Body of pancreas (tissue), 4 donors: Measurements from ENCODE around the gene GPER1. TPM values are rescaled to one million over a fixed set of nuclear protein-coding genes. Genes with fewer than 3 reads are reported as not detected.

Experiments used
- ATAC-seq: fragments of 150-250 bp; one replicate; pipeline ENCODE4 v1.9.1; 2016
- DNase-seq, 4 donors: peaks; one replicate each; pipeline ENCODE4 v3.0.0-alpha.2; 2019
- H3K27ac ChIP-seq, 4 donors: fragments of 200-600 bp; sonication (generic); 1 replicate in 3 of 4; 2 replicates in 1 of 4; pipeline versions ENCODE4 v1.5.1 to v1.6.1; 2016 to 2019; ENCODE audit warnings: mild to moderate bottlenecking in 1 of 4, mixed read lengths in 1 of 4, moderate library complexity in 1 of 4
- H3K27me3 ChIP-seq, 2 donors: fragments of 200-600 bp; sonication (generic); one replicate each; pipeline ENCODE4 v1.6.0; 2016; ENCODE audit warnings: mild to moderate bottlenecking in 1 of 2
- H3K36me3 ChIP-seq, 2 donors: fragments of 200-600 bp; sonication (generic); replicated peaks in 1 of 2; 2 replicates each; pipeline ENCODE4 v1.5.1; 2016; ENCODE audit warnings: low read depth in 2 of 2; ENCODE audit not compliant: insufficient read depth in 1 of 2
- H3K4me1 ChIP-seq: fragments of 200-600 bp; sonication (generic); one replicate; pipeline ENCODE4 v1.6.0; 2016
- H3K4me3 ChIP-seq, 2 donors: fragments of 200-600 bp; sonication (generic); 1 replicate in 1 of 2; 2 replicates in 1 of 2; pipeline ENCODE4 v1.5.1; 2016 to 2019
- H3K9me3 ChIP-seq, 3 donors: fragments of 200-600 bp; sonication (generic); 1 replicate in 2 of 3; 2 replicates in 1 of 3; pipeline ENCODE4 v1.5.1; 2016
- POLR2A ChIP-seq, 3 donors: fragments of 450-650 bp; IDR thresholded peaks; one replicate each; pipeline ENCODE4 v1.6.1; 2016; ENCODE audit warnings: antibody characterized with exemption in 3 of 3, mild to moderate bottlenecking in 2 of 3
- WGBS, 2 donors: methylation state at CpG; one replicate each; pipeline ENCODE4 v1.1.5; 2017; 5-methylcytosine and 5-hydroxymethylcytosine counted together
- intact Hi-C: fragments of 100-400 bp; cut with DNase I; formaldehyde crosslinking; loops from one replicate; pipeline ENCODE4 v1.15.1; 2023
- total RNA-seq, 2 donors: library from RNA; depleted of rRNA; stranded (reverse); fragments of >200 nt; gene quantifications; one replicate each; pipeline ENCODE4 v1.1.0, GENCODE V29; 2016
- TF ChIP-seq, protein P1 (sequence below), 7 experiments: fragments of 450-650 bp in 4 of 7; fragments of 200-600 bp in 3 of 7; sonication (generic) in 3 of 7; IDR thresholded peaks; one replicate each; pipeline ENCODE4 v1.5.1; 2016 to 2019; ENCODE audit warnings: antibody characterized with exemption in 7 of 7

Gene GPER1
- total RNA-seq, 2 donors from 2014 or later, result 1.0 TPM; not detected in 1

DNA sequence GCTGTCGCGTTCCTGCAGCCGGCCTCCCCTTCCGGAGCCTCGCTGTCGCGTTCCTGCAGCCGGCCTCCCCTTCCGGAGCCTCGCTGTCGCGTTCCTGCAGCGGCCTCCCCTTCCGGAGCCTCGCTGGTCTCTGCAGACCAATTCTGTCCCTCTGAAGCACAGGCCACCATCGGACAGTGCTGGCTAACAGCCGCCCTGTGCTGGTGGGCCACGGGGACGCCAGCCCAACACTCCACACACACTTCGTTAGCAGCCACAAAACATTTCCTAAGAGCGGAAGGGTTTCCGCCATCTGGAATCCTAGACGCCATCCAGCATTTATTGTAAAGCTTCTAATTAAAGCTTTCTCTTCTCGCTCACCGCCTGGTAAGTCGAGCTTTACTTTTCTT lies 11.2 kb downstream of the GPER1 start:
- ATAC-seq, result no peak
- Histone ChIP-seq H3K27me3 (no peaks in the 10 kb centered on the region), H3K27ac (no peak overlapping the region), H3K9me3 (no peaks in the 10 kb centered on the region), H3K4me1 (peaks cover 32% of the 10 kb centered on the region), H3K4me3 (no peak overlapping the region), H3K36me3 (no peaks in the 10 kb centered on the region)
- WGBS, 2 donors, result 97% methylated on average over 22 to 26 of the region's 26 CpGs
- TF ChIP-seq POLR2A (IDR thresholded peaks at IDR 0.05), result no peak
- TF ChIP-seq, protein P1, sequence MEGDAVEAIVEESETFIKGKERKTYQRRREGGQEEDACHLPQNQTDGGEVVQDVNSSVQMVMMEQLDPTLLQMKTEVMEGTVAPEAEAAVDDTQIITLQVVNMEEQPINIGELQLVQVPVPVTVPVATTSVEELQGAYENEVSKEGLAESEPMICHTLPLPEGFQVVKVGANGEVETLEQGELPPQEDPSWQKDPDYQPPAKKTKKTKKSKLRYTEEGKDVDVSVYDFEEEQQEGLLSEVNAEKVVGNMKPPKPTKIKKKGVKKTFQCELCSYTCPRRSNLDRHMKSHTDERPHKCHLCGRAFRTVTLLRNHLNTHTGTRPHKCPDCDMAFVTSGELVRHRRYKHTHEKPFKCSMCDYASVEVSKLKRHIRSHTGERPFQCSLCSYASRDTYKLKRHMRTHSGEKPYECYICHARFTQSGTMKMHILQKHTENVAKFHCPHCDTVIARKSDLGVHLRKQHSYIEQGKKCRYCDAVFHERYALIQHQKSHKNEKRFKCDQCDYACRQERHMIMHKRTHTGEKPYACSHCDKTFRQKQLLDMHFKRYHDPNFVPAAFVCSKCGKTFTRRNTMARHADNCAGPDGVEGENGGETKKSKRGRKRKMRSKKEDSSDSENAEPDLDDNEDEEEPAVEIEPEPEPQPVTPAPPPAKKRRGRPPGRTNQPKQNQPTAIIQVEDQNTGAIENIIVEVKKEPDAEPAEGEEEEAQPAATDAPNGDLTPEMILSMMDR (IDR thresholded peaks at IDR 0.05), result no peak
- intact Hi-C loops, result no loop called here
- no peak for DNase-seq

DNA sequence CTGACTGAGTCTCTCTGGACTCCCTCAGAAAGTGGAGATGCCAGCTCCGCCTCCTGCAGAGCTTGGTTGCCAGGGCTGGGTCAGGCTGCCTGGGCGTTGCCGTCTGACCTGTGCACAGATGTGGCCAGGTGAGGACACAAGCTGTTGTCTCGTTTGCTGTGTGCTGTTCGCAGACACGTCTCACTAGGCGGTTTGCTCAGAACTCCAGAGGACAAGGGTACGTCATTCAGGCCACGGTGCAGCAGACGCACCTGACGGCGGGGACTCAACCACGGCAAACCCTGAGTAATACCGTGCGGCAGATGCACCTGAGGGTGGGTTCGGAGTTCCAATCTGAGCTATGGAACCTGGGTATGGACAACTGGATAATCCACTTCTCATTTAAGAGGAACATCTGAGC lies 11.7 kb downstream of the GPER1 start:
- no peaks in the 10 kb centered on the region for H3K27me3 ChIP-seq
- H3K36me3 ChIP-seq, result no peaks in the 10 kb centered on the region
- intact Hi-C loops, result no loop called here
- no peaks in the 10 kb centered on the region for H3K9me3 ChIP-seq
- H3K4me1 ChIP-seq, result peaks cover 32% of the 10 kb centered on the region
- ATAC-seq (no peak), DNase-seq (no peak)
- H3K4me3 ChIP-seq, result no peak overlapping the region
- no peak for TF ChIP-seq POLR2A (IDR thresholded peaks at IDR 0.05)
- TF ChIP-seq, protein P1 (IDR thresholded peaks at IDR 0.05), result no peak
- no peak overlapping the region for H3K27ac ChIP-seq
- WGBS, 2 donors, result 94 to 95% methylated on average over 16 of the region's 16 CpGs

DNA sequence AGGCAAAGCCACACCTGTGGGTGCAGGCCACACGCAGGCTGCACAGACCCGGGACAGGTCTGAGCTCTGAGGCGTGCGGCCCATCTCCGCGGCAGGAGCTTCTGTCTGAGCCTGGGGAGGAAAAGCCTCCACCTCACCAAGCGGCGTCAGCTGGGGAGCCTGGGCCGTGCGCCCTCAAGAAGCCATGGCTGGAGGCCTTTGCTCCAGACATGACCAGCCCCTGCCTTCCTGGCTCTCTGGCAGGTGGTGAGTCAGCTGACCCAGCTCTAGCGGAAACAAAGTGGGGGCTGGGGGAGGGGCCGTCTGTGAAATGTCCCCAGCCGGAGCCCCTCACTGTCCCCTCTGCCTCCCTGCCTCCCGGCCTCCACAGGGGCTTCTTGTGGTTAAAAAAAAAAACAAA lies 12.5 kb downstream of the GPER1 start:
- TF ChIP-seq, protein P1 (IDR thresholded peaks at IDR 0.05), result no peak
- no peak for TF ChIP-seq POLR2A (IDR thresholded peaks at IDR 0.05)
- intact Hi-C loops, result no loop called here
- WGBS, 2 donors, result 75 to 90% methylated on average over 4 to 14 of the region's 14 CpGs
- ATAC-seq (no peak), DNase-seq (no peak)
- Histone ChIP-seq H3K27ac (no peak overlapping the region), H3K4me1 (peaks cover 32% of the 10 kb centered on the region), H3K36me3 (no peaks in the 10 kb centered on the region), H3K9me3 (no peaks in the 10 kb centered on the region), H3K4me3 (no peak overlapping the region), H3K27me3 (no peaks in the 10 kb centered on the region)

DNA sequence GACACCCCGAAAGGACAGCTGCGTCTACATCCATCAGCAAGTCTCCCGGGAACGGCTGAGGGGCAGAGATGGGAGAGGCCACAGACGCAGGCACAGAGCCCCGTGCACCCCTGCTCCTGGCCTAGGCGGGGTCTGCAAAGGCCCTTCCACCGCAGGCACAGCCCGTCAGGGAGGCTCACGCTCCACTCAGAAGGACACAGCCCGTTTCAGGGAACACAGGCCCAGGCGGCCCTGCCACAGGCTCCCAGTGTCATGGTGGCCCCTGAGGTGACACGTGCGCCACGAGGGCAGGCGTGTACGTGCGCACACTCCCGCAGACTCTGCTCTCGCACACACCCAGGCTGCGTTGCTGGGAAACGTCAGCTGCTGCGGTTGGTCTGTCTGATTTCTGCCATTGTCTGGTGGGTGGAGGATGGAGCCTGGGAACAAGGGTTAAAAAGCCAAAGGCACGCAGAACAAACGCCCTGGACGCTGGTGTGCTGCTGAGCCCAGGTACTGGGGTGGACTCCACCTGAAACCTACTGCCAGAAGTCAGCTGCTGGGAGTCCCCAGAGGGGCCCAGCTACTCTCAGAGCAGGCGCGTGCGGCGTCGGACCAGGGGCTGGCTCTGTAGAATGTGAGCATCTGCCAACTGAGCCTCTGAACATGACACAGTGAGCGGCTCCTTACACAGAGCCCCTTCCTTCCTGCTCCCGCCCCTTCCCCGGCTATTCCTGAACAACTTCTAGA lies 13.1 kb downstream of the GPER1 start:
- peaks cover 32% of the 10 kb centered on the region for H3K4me1 ChIP-seq
- DNase-seq, result no peak
- H3K27ac ChIP-seq, result no peak overlapping the region
- TF ChIP-seq, protein P1 (IDR thresholded peaks at IDR 0.05), result no peak
- TF ChIP-seq POLR2A (IDR thresholded peaks at IDR 0.05), result no peak
- H3K36me3 ChIP-seq, result no peaks in the 10 kb centered on the region
- no peak for ATAC-seq
- no peaks in the 10 kb centered on the region for H3K9me3 ChIP-seq
- intact Hi-C loops, result no loop called here
- WGBS, 2 donors, result 87 to 89% methylated on average over 31 to 34 of the region's 34 CpGs
- H3K27me3 ChIP-seq, result no peaks in the 10 kb centered on the region
- no peak overlapping the region for H3K4me3 ChIP-seq
